Colon (tissue), 2 donors: ENCODE data around the gene SLBP.
"Not testable (repeated sequence)": the region's sequence is repeated elsewhere in the genome, so short reads cannot be mapped to it uniquely, and the experiment has no call there.

Source experiments
- FAIRE-seq: peaks from 2 replicates; lab custom pipeline; 2012; peaks lifted over from hg19 to GRCh38; lab: Jason Lieb, UNC
- donor health status: control.
- donor health status: control.

SLBP gene

GRCh38 chr4:1708581-1708980 lies 3.5 kb downstream of the SLBP start:
- no peak for FAIRE-seq

GRCh38 chr4:1706358-1706757 lies 5.8 kb downstream of the SLBP start:
- no peak for FAIRE-seq

GRCh38 chr4:1705732-1706131 lies 6.4 kb downstream of the SLBP start:
- FAIRE-seq, result no peak

DNA sequence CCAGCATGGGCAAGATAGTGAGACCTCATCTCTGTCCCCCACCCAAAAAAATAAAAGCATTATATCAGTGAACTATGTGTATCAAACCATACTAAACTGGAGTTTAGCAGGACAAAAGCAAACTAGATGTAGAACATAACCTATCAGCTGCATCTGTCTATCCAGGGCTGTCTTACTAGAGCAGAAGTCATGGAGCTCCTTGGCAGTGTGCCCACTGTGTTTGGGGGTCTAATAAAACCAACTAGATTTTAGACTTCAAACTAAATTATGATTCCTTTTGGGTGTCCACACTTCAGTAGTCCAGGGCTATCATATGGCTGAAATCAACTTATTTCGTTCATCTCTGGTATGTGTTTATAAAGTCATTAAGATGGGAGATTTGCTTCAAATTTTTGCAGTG lies 8.3 kb downstream of the SLBP start:
- FAIRE-seq, result no peak

GRCh38 chr4:1701671-1702070 lies 10.4 kb downstream of the SLBP start:
- FAIRE-seq, result not testable (repeated sequence)

DNA sequence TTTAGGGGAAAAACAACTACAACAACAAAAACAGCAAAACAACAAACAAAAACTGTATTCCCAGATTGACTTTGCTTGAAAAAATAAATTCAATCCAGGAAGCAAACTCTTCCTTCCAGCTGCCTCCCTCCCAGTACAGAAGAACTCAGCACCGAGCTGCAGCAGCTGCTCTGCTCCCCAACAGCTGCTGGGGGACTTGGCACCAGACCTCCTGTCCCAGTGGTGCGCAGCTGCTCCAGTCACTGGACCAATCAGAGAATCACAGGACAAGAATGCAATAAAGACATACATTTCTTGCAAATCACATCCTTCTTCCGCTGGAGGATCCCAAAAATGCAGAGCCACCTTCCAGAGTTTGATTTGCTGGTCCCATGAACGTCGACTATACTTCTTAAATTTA lies 16.2 kb downstream of the SLBP start:
- no peak for FAIRE-seq

- no peak for FAIRE-seq
These were observed 18.8 kb downstream of the SLBP start for GRCh38 chr4:1693131-1693896.

DNA sequence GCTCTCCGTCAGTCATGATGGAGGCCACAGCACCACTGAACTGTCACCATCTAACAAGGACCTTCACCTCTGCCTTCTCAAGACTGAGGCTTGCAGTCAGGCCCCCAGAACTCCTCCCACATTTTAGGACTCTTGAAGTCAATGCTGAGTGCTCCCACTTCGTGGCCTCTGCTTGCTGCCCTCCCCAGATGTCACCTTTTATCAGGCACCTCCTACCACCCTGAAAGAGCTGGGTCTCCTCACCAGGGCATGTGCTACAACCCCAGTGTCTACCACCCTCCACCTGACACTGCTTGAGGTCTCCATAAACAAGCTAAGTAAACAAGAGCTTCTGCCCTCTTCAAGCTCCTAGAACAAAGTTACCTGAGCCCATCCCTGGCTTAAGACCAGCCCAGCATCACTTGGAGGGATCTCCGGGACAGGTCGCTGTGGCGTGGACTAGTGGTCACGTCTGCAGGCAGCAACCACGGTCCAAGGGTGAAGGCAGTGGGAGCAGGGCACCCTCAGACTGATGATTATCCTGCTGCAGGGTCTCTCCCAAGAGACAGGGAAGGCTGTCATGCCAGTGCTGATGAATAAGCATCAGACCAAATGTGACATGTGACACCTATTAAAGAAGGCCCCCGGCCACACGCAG lies 20.3 kb downstream of the SLBP start:
- no peak for FAIRE-seq

DNA sequence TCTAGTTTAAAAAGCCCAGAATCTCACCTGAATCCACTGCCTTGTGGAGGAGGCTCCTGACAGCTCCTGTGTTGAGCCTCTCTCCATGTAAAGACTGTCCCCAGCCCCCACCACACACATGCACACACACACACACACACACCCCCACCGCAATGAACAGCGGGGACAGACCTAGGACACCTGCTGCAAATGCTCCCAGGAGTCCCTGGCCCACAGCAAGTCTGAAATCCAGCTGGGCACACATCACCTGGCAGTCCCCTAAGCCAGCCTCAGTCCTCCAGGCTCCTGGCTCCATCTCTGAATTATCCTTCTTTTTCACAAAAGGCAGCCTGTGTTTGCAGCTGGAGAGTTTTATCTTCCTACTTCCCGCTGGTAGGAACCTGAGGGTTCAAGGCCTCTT lies 21.4 kb downstream of the SLBP start:
- no peak for FAIRE-seq

DNA sequence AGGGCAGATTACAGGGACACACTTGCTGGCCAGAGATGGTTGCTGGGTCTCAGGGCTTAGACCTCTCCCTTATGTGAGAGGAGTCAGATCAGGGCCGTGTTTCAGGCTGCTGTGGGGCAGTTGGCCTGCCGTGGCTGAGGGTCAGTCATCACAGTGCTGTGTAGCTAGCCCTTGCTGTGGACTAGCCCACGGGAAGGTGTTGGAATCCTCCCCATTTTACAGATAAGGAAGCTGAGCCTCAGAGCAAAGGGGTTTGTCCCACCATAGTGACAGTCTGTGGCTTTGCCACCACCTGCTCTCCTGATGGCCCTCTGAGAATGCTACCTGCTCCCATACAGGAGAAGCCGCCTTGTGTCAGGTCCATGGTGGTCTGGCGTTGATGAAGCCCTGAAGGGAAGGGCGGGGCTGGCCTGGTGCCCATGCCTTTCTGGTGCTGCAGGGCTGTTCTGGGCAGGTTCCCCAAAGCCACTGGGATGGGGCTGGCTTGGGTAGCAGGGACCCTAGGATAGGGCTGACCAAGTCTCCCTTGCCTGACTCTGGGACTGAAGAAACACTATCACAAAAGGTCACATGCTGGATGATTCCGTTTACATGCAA lies 25.6 kb downstream of the SLBP start:
- no peak for FAIRE-seq

DNA sequence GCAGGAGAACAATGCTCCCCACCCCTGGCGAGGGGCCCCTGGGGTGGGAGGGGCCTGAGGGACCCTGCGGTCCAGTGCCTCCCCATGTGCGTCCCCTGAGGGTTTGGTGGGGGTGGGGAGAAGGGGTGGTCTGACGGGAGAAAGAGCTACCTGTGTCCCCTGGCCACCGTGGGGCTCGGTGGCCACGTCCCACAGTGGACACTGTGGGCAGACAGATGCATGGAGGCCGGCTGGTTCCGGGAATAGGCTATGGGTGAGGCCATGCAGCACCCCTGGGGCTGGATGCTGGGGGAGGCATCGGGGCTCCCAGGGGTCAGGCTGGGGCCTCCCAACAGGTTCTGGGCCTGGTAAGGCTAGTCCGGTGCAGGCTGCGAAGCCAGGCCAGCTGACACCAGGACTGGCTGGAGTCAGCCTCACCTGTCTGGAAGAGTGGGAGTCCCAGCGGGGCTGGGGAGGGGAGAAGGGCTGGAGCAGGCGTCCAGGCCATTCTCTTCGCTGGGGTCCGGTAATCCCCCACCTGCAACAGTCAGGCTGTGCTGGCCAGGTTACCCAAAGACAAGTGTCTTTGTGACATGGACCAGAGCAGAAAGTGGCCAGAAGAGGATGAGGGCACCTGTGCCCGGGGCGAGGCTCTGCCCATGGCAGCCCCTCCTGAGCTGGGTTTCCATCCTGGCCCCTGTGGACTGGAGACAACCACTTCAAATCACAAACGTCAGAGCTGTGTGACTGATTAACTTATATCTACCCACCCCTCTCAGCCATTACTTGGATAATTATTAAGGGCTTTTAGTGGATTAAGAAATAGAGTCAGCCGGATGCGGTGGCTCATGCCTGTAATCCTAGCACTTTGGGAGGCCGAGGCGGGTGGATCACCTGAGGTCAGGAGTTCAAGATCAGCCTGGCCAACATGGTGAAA lies 26.6 kb downstream of the SLBP start:
- no peak for FAIRE-seq

DNA sequence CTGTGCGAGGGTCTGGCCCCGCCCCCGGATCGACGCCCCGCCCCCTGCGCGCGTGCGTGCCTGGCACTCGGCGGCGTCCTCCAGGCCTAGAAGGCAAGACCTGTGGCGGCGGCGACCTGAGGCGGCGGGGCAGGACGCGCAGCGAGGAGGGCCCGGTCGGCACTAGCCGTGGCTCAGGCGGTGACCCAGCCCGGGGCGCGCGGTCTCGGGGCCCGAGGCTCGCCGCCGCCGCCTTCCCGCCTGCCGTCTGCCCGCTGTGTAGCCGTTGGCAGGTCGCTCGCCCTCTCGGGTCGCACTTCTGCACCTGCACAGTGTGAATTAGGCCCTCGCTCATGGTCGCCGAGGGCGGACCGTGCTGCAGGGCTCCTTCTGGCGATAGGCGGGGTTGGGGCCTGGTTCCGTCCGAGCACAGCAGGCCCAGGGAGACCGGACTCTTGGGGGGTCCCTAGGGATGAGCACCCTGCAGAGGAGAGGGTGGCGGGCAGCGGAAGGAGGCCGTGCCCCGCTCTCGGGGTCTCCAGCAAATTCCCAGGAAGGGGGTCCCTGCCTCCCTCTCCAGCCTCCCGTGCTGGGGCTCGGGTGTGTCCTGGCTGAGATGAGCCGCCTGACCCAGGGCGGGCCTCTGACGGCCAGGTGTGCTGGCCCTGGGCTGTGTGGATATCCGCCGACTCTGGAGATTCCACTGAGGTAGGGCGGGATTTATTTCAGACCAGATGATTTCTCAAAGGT lies 27.4 kb downstream of the SLBP start:
- no peak for FAIRE-seq

DNA sequence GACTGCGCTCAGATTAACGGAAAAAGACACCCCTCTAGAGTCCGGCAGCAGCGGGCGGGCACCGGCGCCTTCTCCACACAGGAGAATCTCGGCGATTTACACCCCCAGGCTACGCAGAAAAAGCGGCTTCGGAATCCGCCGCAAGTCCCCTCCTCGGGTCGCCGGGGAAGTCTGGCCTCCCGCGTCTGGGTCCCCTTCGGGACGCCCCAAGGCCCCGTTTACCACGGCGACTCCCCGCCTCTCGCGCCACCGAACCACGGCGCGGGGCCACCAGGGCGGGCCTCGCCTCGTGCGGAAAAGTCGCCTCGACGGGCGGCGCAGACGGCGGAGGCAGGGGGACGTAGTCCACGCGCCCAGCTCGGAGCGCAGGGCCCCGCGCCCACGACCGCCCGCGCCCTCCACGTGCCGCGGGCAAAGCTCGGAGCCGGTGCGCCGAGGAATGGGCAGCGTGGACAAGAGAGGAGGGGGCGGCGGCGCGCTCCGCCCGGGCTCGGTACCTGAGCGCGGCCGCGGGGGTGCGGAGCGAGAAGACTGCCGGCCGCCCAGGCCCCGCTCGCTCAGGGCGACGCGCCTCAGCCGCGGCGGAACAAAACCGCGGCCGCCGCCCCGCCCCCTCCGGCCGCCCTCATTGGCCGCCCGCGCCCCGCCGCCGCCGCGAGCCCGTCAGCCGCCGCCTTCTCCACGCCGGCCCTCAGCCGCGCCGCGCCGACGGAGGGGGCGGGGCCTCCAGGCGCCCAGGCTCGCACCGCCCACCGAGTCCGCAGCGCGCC lies 28.2 kb downstream of the SLBP start, which contains the start of gene FAM53A:
Gene FAM53A (minus strand): TSS at position 578 of the 770 bp plus-strand sequence. CDS start 15,572 bp downstream, outside the sequence.
- FAIRE-seq, result no peak

DNA sequence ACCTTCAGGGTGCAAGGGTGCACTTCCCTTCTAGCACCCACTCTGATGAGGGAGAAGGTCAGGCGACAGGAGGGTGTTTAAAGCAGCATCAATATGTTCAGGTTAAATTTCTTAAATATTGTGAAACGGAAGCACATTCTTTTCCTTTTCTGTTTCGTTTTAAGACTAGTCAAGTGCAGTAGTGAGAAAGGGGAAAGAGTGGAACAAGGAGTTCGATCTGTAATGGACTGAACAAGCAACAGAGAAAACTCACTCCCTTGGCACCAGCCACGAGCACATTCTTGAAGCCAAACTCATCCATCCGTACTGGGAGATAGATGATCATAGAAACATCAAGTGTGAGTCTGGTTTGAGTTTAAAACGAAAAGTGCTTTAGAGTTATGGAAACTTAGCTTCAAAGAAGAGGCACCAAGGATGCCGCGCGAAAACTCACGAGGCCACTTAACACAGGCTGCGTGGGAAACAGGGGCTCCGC lies 28.8 kb downstream of the SLBP start:
- no peak for FAIRE-seq

- FAIRE-seq, result no peak
These were observed 29.3 kb downstream of the SLBP start for GRCh38 chr4:1682860-1683259.

- no peak for FAIRE-seq
These were observed 33.9 kb downstream of the SLBP start for GRCh38 chr4:1678244-1678643.

- no peak for FAIRE-seq
These were observed 35.3 kb downstream of the SLBP start for GRCh38 chr4:1676605-1677525.

GRCh38 chr4:1675802-1676137 lies 36.3 kb downstream of the SLBP start:
- no peak for FAIRE-seq

DNA sequence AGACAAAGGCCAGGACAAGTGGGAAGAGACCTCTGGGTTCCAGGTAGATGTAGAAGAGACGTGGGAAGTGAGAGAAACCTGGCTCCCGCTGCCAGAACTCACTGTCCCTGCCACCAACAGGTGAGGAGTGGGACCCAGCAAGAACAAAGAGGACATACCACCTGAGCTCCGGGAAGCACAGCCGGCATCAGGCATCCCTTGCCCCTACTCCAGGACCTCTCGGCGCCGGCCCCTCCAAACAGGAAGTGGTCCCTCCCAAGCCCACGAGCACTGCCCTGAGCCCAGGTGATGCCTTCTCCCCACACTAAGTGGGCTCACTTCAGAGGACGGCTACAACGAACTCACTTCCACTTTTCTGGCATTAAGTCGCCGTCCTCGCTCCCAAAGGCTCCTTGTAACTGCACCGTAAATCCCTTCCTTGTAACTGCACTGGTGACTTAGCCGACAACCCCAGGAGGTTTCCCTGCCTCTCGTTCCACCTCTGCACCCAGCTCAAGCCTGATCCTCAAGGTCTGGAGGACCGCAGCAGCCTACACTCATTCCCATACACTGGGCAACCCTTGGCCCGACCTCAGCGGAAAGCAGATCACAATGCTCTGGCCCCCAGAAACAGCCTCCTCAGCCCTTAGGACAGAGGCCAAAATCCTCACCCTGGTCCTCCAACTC lies 36.9 kb downstream of the SLBP start:
- FAIRE-seq, result no peak
